ACC112 (cell line): ENCODE results near the gene FSTL3.

Source experiments
- H2AFZ ChIP-seq: fragments of 200-600 bp; sonication (generic); one replicate; pipeline ENCODE4 v1.6.0; 2017; ENCODE audit warnings: antibody characterized with exemption, low read length; ENCODE audit not compliant: unreplicated experiment
- H3K27ac ChIP-seq: fragments of 200-600 bp; sonication (generic); 2 replicates; pipeline ENCODE4 v1.5.1; 2014; ENCODE audit warnings: low read depth, mild to moderate bottlenecking, antibody characterized with exemption, low read length, moderate library complexity
- H3K27me3 ChIP-seq: fragments of 200-600 bp; sonication (generic); 2 replicates; pipeline ENCODE4 v1.6.1; 2014; ENCODE audit warnings: mild to moderate bottlenecking, antibody characterized with exemption, low read length, moderate library complexity, mixed read lengths; ENCODE audit not compliant: insufficient read depth
- H3K36me3 ChIP-seq: fragments of 200-600 bp; sonication (generic); 2 replicates; pipeline ENCODE4 v1.6.1; 2016; ENCODE audit warnings: mild to moderate bottlenecking, antibody characterized with exemption, low read length, moderate library complexity, mixed read lengths; ENCODE audit not compliant: insufficient read depth
- H3K4me1 ChIP-seq: fragments of 200-600 bp; sonication (generic); one replicate; pipeline ENCODE4 v1.6.1; 2016; ENCODE audit warnings: low read length, mixed read lengths; ENCODE audit not compliant: insufficient read depth, unreplicated experiment, control insufficient read depth
- H3K4me3 ChIP-seq: fragments of 200-600 bp; sonication (generic); 2 replicates; pipeline ENCODE4 v1.5.1; 2014; ENCODE audit warnings: mild to moderate bottlenecking, low read depth, low read length
- H3K79me2 ChIP-seq: fragments of 200-600 bp; sonication (generic); one replicate; pipeline ENCODE4 v1.6.0; 2016; ENCODE audit warnings: low read length; ENCODE audit not compliant: control insufficient read depth, unreplicated experiment, insufficient read depth

The FSTL3 gene

GRCh38 chr19:732148-733069 lies 56.2 kb downstream of the FSTL3 start:
- Histone ChIP-seq H3K4me1 (no peaks in the 10 kb centered on the region), H2AFZ (no peak overlapping the region), H3K4me3 (no peak overlapping the region), H3K27me3 (no peaks in the 10 kb centered on the region), H3K27ac (no peak overlapping the region), H3K36me3 (no peaks in the 10 kb centered on the region), H3K79me2 (no peaks in the 10 kb centered on the region)
